Measurements from ENCODE around the gene CREBBP.

Gene CREBBP

GRCh38 chr16:3767333-3767986 is 113.1 kb downstream of the CREBBP start:
- no peak for DNase-seq (ENCODE audit: low read depth)

- no peak for DNase-seq (ENCODE audit: low read depth)
These were observed 114.3 kb downstream of the CREBBP start for GRCh38 chr16:3766177-3766576.

- DNase-seq (ENCODE audit: low read depth): no peak
These were observed 116.1 kb downstream of the CREBBP start for GRCh38 chr16:3764409-3764808.

- DNase-seq (ENCODE audit: low read depth): no peak
These were observed 118.3 kb downstream of the CREBBP start for GRCh38 chr16:3762107-3762750.

- no peak for DNase-seq (ENCODE audit: low read depth)
These were observed 119.0 kb downstream of the CREBBP start for GRCh38 chr16:3761375-3762106.

- no peak for DNase-seq (ENCODE audit: low read depth)
These were observed 120.0 kb downstream of the CREBBP start for GRCh38 chr16:3760518-3760917.

- no peak for DNase-seq (ENCODE audit: low read depth)
These were observed 120.8 kb downstream of the CREBBP start for GRCh38 chr16:3759736-3760135.

GRCh38 chr16:3756113-3756512 is 124.4 kb downstream of the CREBBP start:
- no peak for DNase-seq (ENCODE audit: low read depth)

GRCh38 chr16:3755249-3755648 is 125.3 kb downstream of the CREBBP start:
- no peak for DNase-seq (ENCODE audit: low read depth)

GRCh38 chr16:3754772-3755171 is 125.7 kb downstream of the CREBBP start:
- no peak for DNase-seq (ENCODE audit: low read depth)

GRCh38 chr16:3754081-3754703 is 126.3 kb downstream of the CREBBP start:
- DNase-seq (ENCODE audit: low read depth): no peak

GRCh38 chr16:3752984-3753383 is 127.5 kb downstream of the CREBBP start:
- DNase-seq (ENCODE audit: low read depth): no peak

GRCh38 chr16:3751878-3752277 is 128.6 kb downstream of the CREBBP start:
- no peak for DNase-seq (ENCODE audit: low read depth)

GRCh38 chr16:3748307-3748706 is 132.2 kb downstream of the CREBBP start:
- DNase-seq (ENCODE audit: low read depth): no peak

GRCh38 chr16:3745751-3746355 is 134.7 kb downstream of the CREBBP start:
- DNase-seq (ENCODE audit: low read depth): no peak

GRCh38 chr16:3744018-3744417 is 136.5 kb downstream of the CREBBP start:
- DNase-seq (ENCODE audit: low read depth): no peak

- DNase-seq (ENCODE audit: low read depth): no peak
These were observed 139.6 kb downstream of the CREBBP start for GRCh38 chr16:3740934-3741333.

- no peak for DNase-seq (ENCODE audit: low read depth)
These were observed 140.3 kb downstream of the CREBBP start for GRCh38 chr16:3740186-3740585.

GRCh38 chr16:3739636-3740035 is 140.9 kb downstream of the CREBBP start:
- no peak for DNase-seq (ENCODE audit: low read depth)

- DNase-seq (ENCODE audit: low read depth): no peak
These were observed 142.0 kb downstream of the CREBBP start for GRCh38 chr16:3738541-3738940.

GRCh38 chr16:3738128-3738527 is 142.4 kb downstream of the CREBBP start:
- DNase-seq (ENCODE audit: low read depth): no peak

- no peak for DNase-seq (ENCODE audit: low read depth)
These were observed 143.3 kb downstream of the CREBBP start for GRCh38 chr16:3737181-3737580.
